Endothelial cell (in vitro differentiated cells): ENCODE results near the gene SNX14. TPM values are rescaled to one million over a fixed set of nuclear protein-coding genes. Genes with fewer than 3 reads are reported as not detected.

Source experiments
- DNase-seq: peaks from one replicate; pipeline ENCODE4 v3.0.0; 2021; ENCODE audit warnings: low spot score
- H3K27ac Mint-ChIP-seq: one replicate; pipeline ENCODE4 v1.8.0; 2021; ENCODE audit warnings: mixed read lengths, inconsistent platforms; ENCODE audit not compliant: unreplicated experiment
- H3K27me3 Mint-ChIP-seq: one replicate; pipeline ENCODE4 v1.8.0; 2021; ENCODE audit warnings: mild to moderate bottlenecking, moderate library complexity, mixed read lengths, inconsistent platforms; ENCODE audit not compliant: unreplicated experiment
- H3K36me3 Mint-ChIP-seq: one replicate; pipeline ENCODE4 v1.8.0; 2021; ENCODE audit warnings: mild to moderate bottlenecking, low read depth, mixed read lengths, inconsistent platforms; ENCODE audit not compliant: unreplicated experiment
- H3K4me1 Mint-ChIP-seq: one replicate; pipeline ENCODE4 v1.8.0; 2021; ENCODE audit warnings: mild to moderate bottlenecking, mixed read lengths, inconsistent platforms; ENCODE audit not compliant: unreplicated experiment
- H3K4me3 Mint-ChIP-seq: one replicate; pipeline ENCODE4 v1.8.0; 2021; ENCODE audit warnings: mild to moderate bottlenecking, mixed read lengths, inconsistent platforms; ENCODE audit not compliant: unreplicated experiment
- H3K9me3 Mint-ChIP-seq: one replicate; pipeline ENCODE4 v1.8.0; 2021; ENCODE audit warnings: mixed read lengths, inconsistent platforms; ENCODE audit not compliant: unreplicated experiment
- CTCF ChIP-seq: fragments of 200-600 bp; sonication (generic); IDR thresholded peaks from one replicate; pipeline ENCODE4 v1.5.0; 2021; ENCODE audit warnings: antibody characterized with exemption; ENCODE audit not compliant: unreplicated experiment
- total RNA-seq: library from RNA; stranded (reverse); fragmentation: NEBNext Ultra II Directional; extraction: Animal tissue kit (Norgen Biotek cat#: 25700); gene quantifications from one replicate; pipeline ENCODE4 v1.2.1, GENCODE V29; 2021; ENCODE audit not compliant: unreplicated experiment

The SNX14 gene
- total RNA-seq, 1 donor from 2014 or later = 121 TPM

GRCh38 chr6:85461798-85462170, 131.9 kb downstream of the SNX14 start:
- H3K4me1 Mint-ChIP-seq = peaks cover 71% of the 10 kb centered on the region
- no peak overlapping the region for H3K27ac Mint-ChIP-seq
- H3K27me3 Mint-ChIP-seq = peaks cover 3% of the 10 kb centered on the region
- peaks cover 4% of the 10 kb centered on the region for H3K36me3 Mint-ChIP-seq
- no peak for DNase-seq
- H3K9me3 Mint-ChIP-seq = no peaks in the 10 kb centered on the region
- no peak overlapping the region for H3K4me3 Mint-ChIP-seq
- TF ChIP-seq CTCF = no peak

- no peak for TF ChIP-seq CTCF
- peak overlapping the region; percentile 13 for H3K27ac Mint-ChIP-seq
These were observed 132.5 kb downstream of the SNX14 start for GRCh38 chr6:85460921-85461797.

DNA sequence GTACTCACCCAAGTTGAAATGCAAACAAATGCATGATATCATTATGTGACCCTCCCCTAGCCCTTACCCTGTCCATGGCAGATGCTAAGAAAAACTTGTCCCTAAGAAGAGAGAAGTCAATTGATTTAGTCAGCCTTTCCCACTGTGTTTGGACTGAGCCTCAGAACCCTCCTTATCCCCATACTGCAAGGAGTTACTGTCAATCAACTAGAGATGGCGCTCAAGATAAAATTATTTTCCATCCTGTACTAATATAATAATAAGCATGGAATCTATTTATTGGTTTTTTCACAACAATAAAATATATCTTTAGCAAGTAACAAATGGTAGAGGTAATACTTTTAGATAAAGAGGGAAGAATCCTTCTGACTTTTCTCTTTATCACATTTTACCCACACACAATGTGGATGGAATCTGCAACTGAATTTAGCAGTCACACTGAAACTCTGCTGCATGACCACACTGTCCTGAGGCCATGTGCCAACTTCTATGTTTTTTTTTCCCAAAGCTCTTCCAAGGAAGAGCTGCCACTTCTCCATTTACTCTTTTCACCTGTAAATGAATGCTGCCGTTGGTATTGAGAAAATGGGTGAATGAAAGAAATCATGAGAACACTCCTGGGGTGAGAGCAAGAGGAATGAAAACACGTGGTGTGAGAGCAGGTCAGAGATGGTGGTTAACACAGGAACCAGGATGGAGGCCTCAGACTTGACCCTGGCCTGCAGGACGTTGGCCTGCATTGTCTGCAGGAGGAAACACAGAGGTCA, 133.3 kb downstream of the SNX14 start:
- Mint-ChIP-seq H3K27me3 (peaks cover 3% of the 10 kb centered on the region), H3K4me3 (no peak overlapping the region), H3K27ac (peak overlapping the region; percentile 62), H3K4me1 (peaks cover 74% of the 10 kb centered on the region), H3K9me3 (no peaks in the 10 kb centered on the region), H3K36me3 (peaks cover 8% of the 10 kb centered on the region)
- TF ChIP-seq CTCF = no peak
- peak; percentile 21 for DNase-seq

More at GRCh38 chr6:85460921-85461797, 132.5 kb downstream of the SNX14 start:
- peaks cover 4% of the 10 kb centered on the region for H3K36me3 Mint-ChIP-seq
- H3K4me1 Mint-ChIP-seq = peaks cover 76% of the 10 kb centered on the region
- H3K27me3 Mint-ChIP-seq = peaks cover 3% of the 10 kb centered on the region
- DNase-seq = no peak
- no peak overlapping the region for H3K4me3 Mint-ChIP-seq
- no peaks in the 10 kb centered on the region for H3K9me3 Mint-ChIP-seq

- H3K9me3 Mint-ChIP-seq = no peaks in the 10 kb centered on the region
- peaks cover 3% of the 10 kb centered on the region for H3K27me3 Mint-ChIP-seq
- peaks cover 67% of the 10 kb centered on the region for H3K4me1 Mint-ChIP-seq
- no peak overlapping the region for H3K4me3 Mint-ChIP-seq
- no peak overlapping the region for H3K27ac Mint-ChIP-seq
- no peak for DNase-seq
- peaks cover 8% of the 10 kb centered on the region for H3K36me3 Mint-ChIP-seq
- no peak for TF ChIP-seq CTCF
These were observed 134.3 kb downstream of the SNX14 start for GRCh38 chr6:85459224-85459901.
